HCT116 (cell line): ENCODE results near the gene REEP3. TPM values are rescaled to one million over a fixed set of nuclear protein-coding genes. Genes with fewer than 3 reads are reported as not detected.

ENCODE experiments used
- ATAC-seq: fragments of 200-7000 bp; cut with Tn5 transposase; 2 replicates; pipeline ENCODE4 v1.9.1; 2020; ENCODE audit warnings: mild to moderate bottlenecking, moderate library complexity
- BruUV-seq: library from RNA; stranded (reverse); fragments of 400-500 nt; replicated peaks from 2 replicates; lab custom pipeline; 2021; lab: Mats Ljungman, UMichigan
- CTCF ChIA-PET: fragments of 300-600 bp; sonication (Branson Sonifier 250); formaldehyde crosslinking; loops from one replicate; lab custom pipeline; 2021; ENCODE audit warnings: antibody characterized with exemption; lab: Charles Lee
- POLR2A ChIA-PET: fragments of 300-600, 350-600 bp; sonication (Branson Sonifier 250); formaldehyde crosslinking; loops from one replicate; lab custom pipeline; 2021; ENCODE audit warnings: antibody characterized with exemption; lab: Charles Lee
- RAD21 ChIA-PET, 2 experiments: fragments of 300-600 bp; sonication (Branson Sonifier 250); formaldehyde crosslinking; loops; one replicate each; lab custom pipeline; 2023; ENCODE audit warnings: low total read pairs in 2 of 2; ENCODE audit not compliant: uncharacterized antibody in 2 of 2, unreplicated experiment in 2 of 2, low non-redundant PET in 1 of 2; lab: Charles Lee
- DNase-seq: peaks from one replicate; pipeline ENCODE4 v3.0.0-alpha.2; 2010; ENCODE audit warnings: low read depth, low spot score
- H2AFZ ChIP-seq: fragments of 200-600 bp; shearing (Covaris generic), sonication (generic); 2 replicates; pipeline ENCODE4 v1.6.1; 2017; ENCODE audit warnings: low read depth, mixed run types, mixed read lengths, antibody characterized with exemption, low read length; ENCODE audit not compliant: poor library complexity, severe bottlenecking
- H3K27ac ChIP-seq: 2 replicates; pipeline ENCODE4 v1.5.1; 2012; ENCODE audit warnings: low read depth, low read length
- H3K27me3 ChIP-seq: fragments of 200-600 bp; sonication (generic); 2 replicates; pipeline ENCODE4 v1.6.1; 2016; ENCODE audit warnings: mixed run types, low read length, mixed read lengths; ENCODE audit not compliant: insufficient read depth
- H3K36me3 ChIP-seq, 2 experiments: fragments of 200-500 bp in 1 of 2; fragments of 200-600 bp in 1 of 2; sonication (Bioruptor generic) in 1 of 2; sonication (generic) in 1 of 2; 2 replicates each; pipeline versions ENCODE4 v1.5.1 to v1.6.1; 2014 to 2016; ENCODE audit warnings: low read length in 2 of 2, inconsistent platforms in 1 of 2, mixed read lengths in 1 of 2, mixed run types in 1 of 2; ENCODE audit not compliant: insufficient read depth in 2 of 2, control insufficient read depth in 1 of 2
- H3K4me1 ChIP-seq, 2 experiments: fragments of 200-600 bp in 1 of 2; sonication (generic) in 1 of 2; 2 replicates each; pipeline versions ENCODE4 v1.5.1 to v1.6.1; 2012 to 2017; ENCODE audit warnings: low read length in 2 of 2, inconsistent platforms in 1 of 2, mild to moderate bottlenecking in 1 of 2, mixed read lengths in 1 of 2, mixed run types in 1 of 2, moderate library complexity in 1 of 2; ENCODE audit not compliant: insufficient read depth in 2 of 2, control insufficient read depth in 1 of 2
- H3K4me2 ChIP-seq: fragments of 200-600 bp; sonication (generic); 2 replicates; pipeline ENCODE4 v1.6.1; 2017; ENCODE audit warnings: mixed run types, low read length, mixed read lengths
- H3K4me3 ChIP-seq, 2 experiments: fragments of 200-600 bp in 1 of 2; sonication (generic) in 1 of 2; replicated peaks in 1 of 2; 2 replicates each; pipeline ENCODE4 v1.5.1; 2011 to 2016; ENCODE audit warnings: low read length in 2 of 2, control low read depth in 1 of 2, low read depth in 1 of 2, mild to moderate bottlenecking in 1 of 2, mixed read lengths in 1 of 2, mixed run types in 1 of 2
- H3K79me2 ChIP-seq: fragments of 200-600 bp; sonication (generic); 2 replicates; pipeline ENCODE4 v1.6.1; 2017; ENCODE audit warnings: mild to moderate bottlenecking, mixed run types, low read length, moderate library complexity, mixed read lengths; ENCODE audit not compliant: insufficient read depth
- H3K9ac ChIP-seq: fragments of 200-600 bp; sonication (generic); 2 replicates; pipeline ENCODE4 v1.6.1; 2016; ENCODE audit warnings: low read length, mixed read lengths
- H3K9me2 ChIP-seq: fragments of 200-600 bp; sonication (generic), shearing (Covaris generic); 2 replicates; pipeline ENCODE4 v1.6.1; 2017; ENCODE audit warnings: mixed run types, mild to moderate bottlenecking, moderate library complexity; ENCODE audit not compliant: insufficient read depth
- H3K9me3 ChIP-seq, 2 experiments: fragments of 200-500 bp in 1 of 2; fragments of 200-600 bp in 1 of 2; sonication (Bioruptor generic) in 1 of 2; sonication (generic) in 1 of 2; 2 replicates each; pipeline ENCODE4 v1.6.1; 2014 to 2017; ENCODE audit warnings: low read length in 2 of 2, mixed read lengths in 2 of 2, inconsistent platforms in 1 of 2, low read depth in 1 of 2, mild to moderate bottlenecking in 1 of 2, mixed run types in 1 of 2, moderate library complexity in 1 of 2; ENCODE audit not compliant: control insufficient read depth in 1 of 2, insufficient read depth in 1 of 2
- H4K20me1 ChIP-seq: fragments of 200-600 bp; sonication (generic), shearing (Covaris generic); 2 replicates; pipeline ENCODE4 v1.6.1; 2017; ENCODE audit warnings: mixed run types, mild to moderate bottlenecking, moderate library complexity; ENCODE audit not compliant: insufficient read depth
- CEBPB ChIP-seq: IDR thresholded peaks from 2 replicates; pipeline ENCODE4 v1.6.1; 2012; ENCODE audit warnings: low read depth
- EGR1 ChIP-seq: IDR thresholded peaks from 2 replicates; pipeline ENCODE4 v1.6.1; 2012; ENCODE audit warnings: low read depth
- ELF1 ChIP-seq: IDR thresholded peaks from 2 replicates; pipeline ENCODE4 v1.6.1; 2012; ENCODE audit warnings: low read depth, borderline replicate concordance
- FOSL1 ChIP-seq: IDR thresholded peaks from 2 replicates; pipeline ENCODE4 v1.6.1; 2012; ENCODE audit warnings: low read depth
- JUND ChIP-seq: IDR thresholded peaks from 2 replicates; pipeline ENCODE4 v1.6.1; 2012
- POLR2A ChIP-seq: IDR thresholded peaks from 2 replicates; pipeline ENCODE4 v1.7.0; 2011; ENCODE audit warnings: borderline replicate concordance; ENCODE audit not compliant: insufficient read depth, insufficient read length; ENCODE audit errors: extremely low read depth
- SIN3A ChIP-seq: IDR thresholded peaks from 2 replicates; pipeline ENCODE4 v1.6.1; 2012; ENCODE audit warnings: low read depth
- SRF ChIP-seq: IDR thresholded peaks from 2 replicates; pipeline ENCODE4 v1.6.1; 2012; ENCODE audit warnings: low read depth
- TCF7L2 ChIP-seq: IDR thresholded peaks from 2 replicates; pipeline ENCODE4 v1.7.0; 2011; ENCODE audit warnings: borderline replicate concordance, inconsistent platforms; ENCODE audit not compliant: insufficient read depth, insufficient read length; ENCODE audit errors: extremely low read depth
- ZFX ChIP-seq: fragments of 450-650 bp; IDR thresholded peaks from 2 replicates; pipeline ENCODE4 v1.6.1; 2017
- intact Hi-C: fragments of 100-400 bp; cut with micrococcal nuclease; formaldehyde crosslinking; loops from 2 replicates; pipeline ENCODE4 v1.10.0; 2022
- total RNA-seq: library from RNA; stranded (reverse); gene quantifications from one replicate; pipeline ENCODE4 v1.2.1, GENCODE V29; 2021; ENCODE audit not compliant: unreplicated experiment

REEP3 gene
- total RNA-seq, 1 experiment from 2014 or later: 41.3 TPM

GRCh38 chr10:63525021-63525420 is 3.8 kb downstream of the REEP3 start:
- intact Hi-C loops: no loop called here

GRCh38 chr10:63527401-63527800 is 6.2 kb downstream of the REEP3 start:
- H2AFZ ChIP-seq: no peak overlapping the region
- H3K27ac ChIP-seq: no peak overlapping the region
- H3K9me3 ChIP-seq: no peaks in the 10 kb centered on the region
- H3K36me3 ChIP-seq: no peaks in the 10 kb centered on the region
- CTCF ChIA-PET: no interaction called here
- no peak overlapping the region for H3K9ac ChIP-seq
- intact Hi-C loops: no loop called here
- peaks cover 6 to 11% of the 10 kb centered on the region in 2 experiments; a peak in 3 of 4 replicates for H3K4me1 ChIP-seq
- TF ChIP-seq ZFX (no peak), JUND (no peak), POLR2A (no peak), CEBPB (no peak), SRF (no peak), TCF7L2 (no peak), ELF1 (no peak), SIN3A (no peak)
- TF ChIP-seq, all 23 proteins: peak for 0
- no peak overlapping the region for H3K4me3 ChIP-seq
- no peaks in the 10 kb centered on the region for H3K27me3 ChIP-seq
- ChIA-PET POLR2A (no interaction called here), RAD21 (no interaction called here)
- H3K9me2 ChIP-seq: no peaks in the 10 kb centered on the region
- peaks cover 13% of the 10 kb centered on the region; the same call in 1 of the 2 replicates for H4K20me1 ChIP-seq
- peaks cover 99% of the 10 kb centered on the region for H3K79me2 ChIP-seq
- no peak for ATAC-seq
- no peak for DNase-seq
- no peak overlapping the region for H3K4me2 ChIP-seq
- no TSS peak for BruUV-seq

More at GRCh38 chr10:63525021-63525420, 3.8 kb downstream of the REEP3 start:
- Histone ChIP-seq H3K4me3 (no peak overlapping the region), H3K4me1 (peaks cover 10 to 22% of the 10 kb centered on the region in 2 experiments; a peak in 3 of 4 replicates), H3K36me3 (no peaks in the 10 kb centered on the region), H3K79me2 (peaks cover 91% of the 10 kb centered on the region), H3K9me2 (no peaks in the 10 kb centered on the region), H3K9me3 (no peaks in the 10 kb centered on the region), H4K20me1 (no peaks in the 10 kb centered on the region; the same call in 1 of the 2 replicates), H3K9ac (no peak overlapping the region), H3K27me3 (no peaks in the 10 kb centered on the region), H3K27ac (no peak overlapping the region), H3K4me2 (no peak overlapping the region), H2AFZ (no peak overlapping the region)
- POLR2A ChIA-PET: no interaction called here
- BruUV-seq: no TSS peak
- no peak for DNase-seq
- RAD21 ChIA-PET: no interaction called here
- no peak for ATAC-seq
- no peak for TF ChIP-seq FOSL1
- TF ChIP-seq JUND: no peak
- no peak for TF ChIP-seq EGR1
- CTCF ChIA-PET: interaction anchor here (0.8 kb wide), 1 partner anchor 106 kb away, joined by 3 read pairs; no protein-coding TSS in a partner anchor
